GM21529 (cell line): ENCODE data around the gene AR.

Experiments used
- ATAC-seq: cut with Tn5 transposase; IDR thresholded peaks from one replicate; pipeline ENCODE4 v1.9.1; 2021; ENCODE audit not compliant: unreplicated experiment

AR gene

DNA sequence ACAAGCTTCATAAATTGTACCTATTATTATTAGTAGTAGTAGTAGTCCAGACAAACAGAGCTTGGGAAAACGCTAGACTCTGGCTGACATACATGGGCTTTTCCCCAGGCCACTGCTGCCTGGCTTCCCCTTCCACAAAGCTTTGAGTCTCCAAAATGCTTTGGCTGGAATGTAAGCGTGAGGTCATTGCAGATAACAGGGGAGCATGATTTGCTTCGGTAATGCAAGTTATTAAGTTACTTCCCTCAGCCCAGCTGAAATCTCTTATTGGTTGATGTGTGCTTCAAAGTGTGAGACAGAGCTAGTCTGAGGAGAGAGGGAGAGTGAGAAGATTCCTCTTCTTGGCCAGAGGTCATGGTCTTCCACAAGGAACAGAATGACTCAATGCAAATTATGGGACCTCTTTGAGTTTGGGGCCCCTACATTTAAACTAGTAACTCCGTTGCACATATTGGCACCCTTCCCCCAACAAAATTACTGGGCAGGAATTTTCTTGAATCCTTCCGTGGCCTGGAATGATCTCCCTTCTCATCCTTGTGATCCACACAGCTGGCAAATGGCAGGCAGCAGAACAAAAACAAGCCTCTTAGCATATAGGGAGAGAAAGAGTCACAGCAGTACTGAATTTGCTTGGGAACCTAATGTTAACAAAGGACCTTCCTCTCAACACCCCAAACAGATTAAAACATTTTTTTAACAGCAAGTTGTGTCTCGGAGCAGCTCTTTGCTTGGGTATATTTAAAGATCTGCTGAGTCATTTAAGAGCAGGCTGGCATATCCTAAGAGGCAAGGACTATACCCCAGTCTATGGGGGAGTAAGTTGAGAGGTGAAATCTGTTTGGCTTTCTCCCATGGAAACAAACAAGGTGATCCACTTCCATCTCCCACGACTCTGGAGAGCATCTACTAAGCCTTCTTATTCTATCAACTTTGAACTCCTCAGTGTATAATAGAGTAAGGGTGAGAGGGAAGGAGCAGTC lies 19.9 kb downstream of the AR start:
- ATAC-seq: no peak

DNA sequence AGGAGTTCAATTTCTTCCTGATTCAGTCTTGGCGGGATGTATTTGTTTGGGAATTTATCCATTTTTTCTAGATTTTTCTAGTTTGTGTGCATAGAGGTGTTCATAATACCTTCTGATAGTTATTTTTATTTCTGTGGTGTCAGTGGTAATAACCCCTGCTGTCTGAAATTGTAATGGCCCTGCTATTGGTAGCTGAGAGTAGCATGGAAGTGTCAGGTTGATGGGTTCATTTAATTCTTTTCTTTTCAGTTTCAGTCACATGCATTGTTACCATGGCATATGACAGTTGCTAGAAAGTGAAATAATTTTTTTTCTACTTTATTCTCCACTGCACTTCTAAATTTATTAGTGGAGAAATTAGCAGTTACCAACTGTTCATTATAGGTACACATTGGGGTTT lies 20.7 kb downstream of the AR start:
- ATAC-seq: no peak

DNA sequence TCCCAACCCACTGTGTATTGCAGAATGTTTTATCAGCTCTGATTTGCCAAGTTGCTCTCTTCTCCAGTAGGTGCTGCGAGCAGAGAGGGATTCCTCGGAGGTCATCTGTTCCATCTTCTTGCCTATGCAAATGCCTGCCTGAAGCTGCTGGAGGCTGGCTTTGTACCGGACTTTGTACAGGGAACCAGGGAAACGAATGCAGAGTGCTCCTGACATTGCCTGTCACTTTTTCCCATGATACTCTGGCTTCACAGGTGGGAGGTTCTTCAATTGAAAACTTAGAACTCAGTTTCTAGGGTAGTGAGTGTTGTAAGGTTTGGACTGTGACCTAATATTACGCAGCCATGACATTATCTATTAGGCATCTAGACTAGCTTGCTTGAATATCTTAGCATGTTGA lies 24.9 kb downstream of the AR start:
- ATAC-seq: no peak

DNA sequence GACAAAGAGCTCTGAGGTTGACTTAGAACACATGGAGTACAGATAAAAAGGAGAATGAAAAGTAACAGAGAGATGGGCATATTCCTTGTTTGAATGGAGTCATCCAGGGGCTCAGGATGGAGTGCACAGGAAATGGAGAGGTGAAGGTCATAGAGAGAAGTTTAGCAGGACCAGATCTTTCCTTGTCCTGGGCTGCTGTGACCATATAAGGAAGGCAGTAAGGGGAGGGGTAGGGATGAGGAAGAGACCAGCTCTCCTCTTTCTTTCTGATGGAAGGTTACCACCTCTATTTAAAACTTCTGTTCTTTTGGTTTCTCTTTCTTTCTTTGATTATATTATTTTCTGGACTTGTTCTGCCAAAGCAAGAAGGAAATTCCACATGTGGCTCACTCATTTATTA lies 27.0 kb downstream of the AR start:
- ATAC-seq: no peak

DNA sequence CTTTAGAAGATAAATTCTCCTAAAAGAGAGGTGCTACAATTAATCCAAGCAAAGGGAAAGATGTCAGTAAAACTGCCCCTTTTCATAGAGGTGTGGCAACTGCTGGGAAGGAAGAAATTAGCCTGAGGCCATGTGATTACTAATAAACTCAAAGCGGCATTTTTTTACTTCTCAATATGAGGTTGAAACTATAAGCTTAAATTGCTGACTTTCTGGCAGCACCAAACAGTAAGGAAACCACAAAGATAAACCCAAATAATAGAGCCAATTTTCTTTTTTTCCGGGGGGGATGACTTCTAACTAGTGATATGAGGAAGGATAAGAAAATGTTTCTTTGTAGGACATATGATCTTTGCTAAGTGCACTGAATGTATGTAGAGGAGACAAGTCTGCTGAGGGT lies 30.9 kb downstream of the AR start:
- no peak for ATAC-seq

DNA sequence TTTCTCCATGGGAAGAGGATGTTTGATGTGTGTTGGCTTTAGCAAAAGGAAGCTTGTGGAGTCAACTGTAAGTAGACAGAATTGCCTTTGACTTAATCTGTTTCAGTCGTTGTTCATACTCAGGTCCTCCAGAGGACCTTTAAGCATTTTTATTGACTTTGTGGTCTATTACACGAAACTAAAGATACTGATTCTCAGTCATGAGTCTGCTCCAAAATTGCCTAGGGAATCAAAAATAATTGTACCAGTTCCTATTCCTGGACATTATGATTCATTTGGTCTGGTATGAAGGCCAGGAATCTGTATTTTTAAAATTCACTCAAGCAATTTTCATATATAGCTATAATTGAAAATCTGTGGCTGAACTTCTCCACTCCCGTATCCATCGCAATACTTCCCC lies 38.6 kb downstream of the AR start:
- no peak for ATAC-seq

DNA sequence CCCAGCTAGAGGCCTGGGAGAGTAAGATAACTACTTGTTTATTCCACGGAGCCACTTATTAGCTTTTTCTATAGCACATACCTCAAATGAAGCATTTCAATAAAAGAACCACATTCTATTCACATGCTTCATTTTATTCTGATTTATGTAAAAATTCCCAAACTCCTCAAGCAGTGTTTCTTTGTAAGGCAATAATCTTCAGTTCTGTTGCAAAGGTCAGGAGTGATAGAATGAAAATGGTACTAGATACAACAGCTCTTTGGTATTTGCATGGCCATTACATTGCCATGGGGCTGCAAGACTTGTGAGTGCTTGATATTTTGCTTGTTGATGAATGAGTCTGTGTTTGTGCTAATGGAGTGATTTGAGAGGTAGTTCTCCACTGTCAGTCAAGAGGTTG lies 39.4 kb downstream of the AR start:
- no peak for ATAC-seq

DNA sequence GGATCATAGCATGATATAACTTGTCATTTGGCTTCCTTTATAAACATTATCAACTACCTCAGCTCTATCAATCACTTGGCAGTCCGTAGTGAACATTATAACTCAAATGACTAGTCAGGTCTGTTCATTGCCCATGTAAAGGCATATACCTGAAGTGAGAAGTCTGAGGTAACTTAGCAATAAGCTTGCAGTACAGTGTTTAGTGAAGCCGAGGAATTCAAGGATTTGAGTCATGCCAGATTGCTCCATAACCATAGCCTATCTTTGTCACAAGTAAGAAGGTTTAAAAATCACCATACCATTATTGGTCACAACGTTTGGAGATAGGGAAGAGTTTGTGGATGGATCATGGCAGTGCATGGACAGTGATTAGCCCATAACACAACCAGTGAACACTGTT lies 41.6 kb downstream of the AR start:
- ATAC-seq: no peak

DNA sequence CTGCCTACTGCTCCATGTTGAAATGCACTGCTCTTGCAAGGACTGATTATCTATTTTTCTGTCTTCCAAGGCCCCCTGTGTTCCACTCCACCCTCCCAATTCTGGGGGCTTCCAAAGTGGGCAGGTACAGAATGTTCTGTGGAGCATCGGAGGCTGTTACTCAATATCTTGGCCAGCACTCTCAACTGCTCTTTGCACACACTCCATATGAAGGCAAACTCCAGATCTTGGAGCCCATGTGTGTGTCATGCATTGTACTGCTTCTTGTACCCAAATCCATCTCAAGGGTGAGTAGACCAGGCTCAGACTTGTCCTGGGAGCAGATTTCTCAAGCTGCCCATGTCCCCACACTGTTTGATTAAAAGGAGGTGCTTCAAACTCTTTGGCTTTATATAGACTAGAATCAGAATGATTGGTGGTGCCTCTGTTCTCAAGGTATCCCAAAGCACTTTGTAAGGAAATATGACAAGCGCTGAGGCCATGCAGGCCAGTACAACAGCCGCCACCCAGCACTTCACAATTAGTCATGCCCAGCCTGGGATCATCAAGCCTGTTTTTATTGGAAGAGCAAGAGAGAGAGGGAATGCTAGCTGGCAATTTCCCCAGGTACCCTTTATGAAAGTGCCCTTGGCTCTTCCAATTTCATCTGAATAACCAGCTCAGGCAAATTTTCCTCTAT lies 44.3 kb downstream of the AR start:
- no peak for ATAC-seq

DNA sequence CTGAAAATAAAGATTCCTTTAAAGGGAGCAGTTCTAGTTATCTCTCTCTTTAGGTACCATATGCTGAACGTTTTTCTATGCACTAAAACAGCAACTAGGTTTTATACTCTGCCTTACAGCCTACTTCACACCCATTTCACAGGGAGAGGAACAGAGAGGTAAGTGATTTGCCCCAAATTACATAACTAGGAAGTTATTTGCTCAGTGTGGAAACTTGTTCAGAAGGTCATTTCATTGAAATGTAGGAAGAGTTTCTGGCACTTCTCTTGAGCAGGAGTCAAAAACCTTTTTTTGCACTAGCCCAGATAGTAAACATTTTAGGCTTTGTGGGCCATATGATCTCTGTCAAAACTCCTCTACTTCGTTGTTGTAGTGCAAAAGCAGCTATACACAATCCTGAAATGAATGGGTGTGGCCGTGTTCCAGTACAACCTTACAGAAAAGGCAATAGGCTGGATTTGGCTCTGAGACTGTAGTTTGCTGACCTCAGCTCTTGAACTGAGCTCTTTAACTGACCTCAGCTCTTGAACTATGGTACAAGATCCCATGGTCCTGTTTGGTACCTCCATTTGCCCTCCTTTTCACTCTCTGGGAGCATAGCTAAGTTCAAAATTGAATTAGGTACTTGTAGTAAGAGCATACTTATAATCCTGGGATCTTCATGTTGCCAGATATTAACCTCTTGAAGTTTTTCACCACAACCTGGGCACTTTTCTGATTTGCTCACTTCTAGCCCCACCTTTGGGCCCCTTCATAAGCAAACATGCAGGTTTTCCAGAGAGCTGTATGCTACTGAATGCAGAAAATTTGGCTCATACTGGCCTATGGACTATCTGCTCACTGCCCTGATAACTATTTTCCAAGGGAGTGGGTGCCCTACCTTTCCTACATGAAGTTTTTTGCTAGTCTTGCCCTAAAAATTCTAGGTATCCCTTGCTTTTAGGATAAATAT lies 53.3 kb downstream of the AR start:
- ATAC-seq: no peak

DNA sequence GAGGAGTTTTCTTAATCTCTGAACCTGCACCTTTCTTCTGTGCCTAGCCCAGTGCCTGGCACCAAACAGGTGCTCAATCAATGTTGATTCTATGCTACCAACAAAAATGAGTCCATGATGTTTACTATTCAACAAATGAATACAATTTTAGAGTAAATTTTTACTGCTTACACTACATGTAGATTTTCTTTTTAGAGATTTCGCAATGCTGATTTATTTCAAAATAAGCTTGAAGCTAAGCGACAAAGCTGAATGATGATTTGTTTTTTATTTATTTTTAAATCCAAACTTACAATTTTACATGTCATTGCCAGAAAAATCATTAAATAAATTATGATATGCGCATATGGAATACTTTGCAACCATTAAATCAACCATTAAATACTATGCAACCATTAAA lies 55.7 kb downstream of the AR start:
- ATAC-seq: no peak

DNA sequence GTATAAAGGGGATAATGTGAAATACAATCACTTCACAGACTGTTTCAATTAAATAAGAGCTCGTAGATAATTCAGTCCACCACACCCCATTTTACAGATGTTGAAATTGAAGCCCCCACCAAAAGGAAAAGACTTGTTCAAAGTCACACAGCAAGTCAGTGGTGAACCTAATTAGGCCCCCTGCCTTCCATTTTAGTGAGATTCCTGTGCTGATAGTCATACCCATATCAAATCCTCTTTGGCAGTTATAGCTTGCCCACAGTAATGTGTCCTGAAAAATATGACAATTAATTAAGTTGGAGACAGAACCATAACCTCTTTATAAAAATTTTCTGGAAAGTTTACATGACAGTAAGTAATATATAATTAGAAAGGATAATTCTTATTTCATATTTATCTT lies 58.0 kb downstream of the AR start:
- ATAC-seq: no peak

DNA sequence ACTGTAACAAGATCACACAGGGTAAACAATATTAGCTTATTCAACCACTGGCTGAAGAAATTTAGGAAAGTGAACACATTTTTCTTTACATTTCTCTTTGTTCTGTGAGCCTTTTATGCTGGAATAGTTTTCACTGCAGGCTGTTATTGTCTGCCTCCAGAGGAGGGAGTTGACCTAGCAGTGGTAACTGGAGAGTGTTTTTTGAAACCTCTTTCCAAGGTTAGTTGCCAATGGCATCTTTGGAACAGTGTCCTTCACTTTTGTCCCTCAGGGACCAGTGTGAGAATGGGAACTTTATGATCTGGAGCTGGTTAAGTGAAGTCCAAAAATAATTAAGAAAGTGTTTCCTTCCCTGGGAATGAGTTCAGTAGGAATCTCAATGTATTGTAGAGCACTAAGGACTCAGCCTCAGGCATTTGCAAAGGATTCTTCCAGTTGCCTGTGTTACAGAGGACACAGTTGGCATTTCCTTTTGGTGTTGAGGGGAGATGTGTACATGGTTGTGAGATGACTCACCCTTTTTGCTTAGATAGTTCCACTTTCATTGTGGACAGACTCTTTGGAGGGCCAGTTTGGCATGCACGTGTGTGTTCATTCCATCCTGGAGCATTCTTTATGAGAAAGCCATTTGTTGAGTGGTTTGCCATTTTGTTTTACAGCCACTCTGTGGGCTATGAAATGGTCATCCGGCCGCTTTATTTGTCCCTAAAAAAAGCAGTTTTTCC lies 61.3 kb downstream of the AR start:
- no peak for ATAC-seq

DNA sequence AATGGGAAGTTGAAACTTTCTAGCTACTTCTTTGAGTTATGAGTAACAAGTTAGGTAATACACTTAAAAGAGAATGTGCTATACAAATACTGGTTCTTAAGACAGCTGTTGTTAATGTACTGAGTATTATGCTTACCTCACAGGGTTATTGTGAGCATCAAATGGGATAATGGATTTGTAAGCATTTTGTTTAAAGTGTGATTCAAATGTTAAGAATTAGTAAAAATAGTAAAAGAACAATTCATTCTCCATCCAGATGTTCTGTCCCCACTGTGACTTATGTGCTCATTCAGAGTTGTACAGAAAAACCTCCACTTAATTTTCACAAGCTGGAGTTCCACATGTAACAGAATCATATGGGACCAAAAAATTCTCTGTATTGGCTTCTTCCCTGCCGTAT lies 63.6 kb downstream of the AR start:
- ATAC-seq: no peak

DNA sequence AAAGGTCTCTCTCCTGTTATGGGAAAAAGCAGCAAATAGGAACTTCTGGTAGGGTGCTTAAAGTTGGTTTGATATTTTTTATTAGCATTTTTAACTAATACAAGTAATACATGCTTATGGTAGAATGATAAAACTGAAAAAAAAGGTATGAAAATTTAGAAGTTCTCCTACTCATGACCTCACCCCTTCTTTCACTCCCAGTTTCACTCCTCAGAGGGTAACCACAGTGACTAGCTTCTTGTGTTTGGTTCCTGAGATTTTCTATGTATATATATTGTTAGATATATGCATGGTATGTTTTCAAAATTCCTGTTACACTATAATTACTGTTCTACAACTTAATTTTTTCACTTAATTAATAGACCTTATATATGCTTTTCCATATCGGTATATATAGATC lies 66.5 kb downstream of the AR start:
- no peak for ATAC-seq

DNA sequence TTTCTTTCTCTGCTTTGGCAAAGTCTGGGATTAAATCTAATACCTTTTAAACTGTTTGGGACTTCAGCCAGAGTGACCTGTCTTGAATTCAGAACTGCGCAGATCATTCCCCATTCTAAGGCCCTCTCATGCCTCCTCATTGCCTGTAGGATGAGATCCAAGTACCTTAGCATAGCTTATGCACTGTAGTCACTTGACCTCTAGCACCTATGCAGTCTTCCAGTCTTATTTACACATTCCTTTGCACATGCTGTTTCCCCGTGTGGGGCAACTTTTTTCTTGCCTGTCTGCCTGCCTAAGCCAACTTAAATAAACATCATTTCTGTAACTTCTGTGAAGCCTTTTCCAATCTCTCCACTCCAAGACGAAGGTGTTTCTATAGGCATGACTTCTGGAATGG lies 68.4 kb downstream of the AR start:
- ATAC-seq: no peak

DNA sequence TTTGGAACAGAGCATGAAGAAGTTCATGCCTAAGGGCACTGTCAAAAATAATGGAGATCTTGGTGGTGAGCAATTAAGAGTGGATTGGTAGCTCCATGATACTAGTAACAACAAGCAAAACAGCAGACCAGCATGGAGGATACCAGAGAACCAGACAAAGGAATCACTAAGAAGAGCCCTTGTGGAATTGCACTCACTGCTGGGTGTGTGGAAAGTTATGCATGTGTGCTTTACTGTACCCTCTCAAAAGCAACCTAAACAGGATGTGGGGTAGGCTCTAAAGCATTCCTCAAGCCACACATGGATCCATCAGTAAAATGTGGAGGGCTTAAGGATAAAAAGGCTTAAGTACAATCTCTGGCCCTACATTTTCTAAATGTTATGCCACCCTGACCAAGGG lies 69.5 kb downstream of the AR start:
- no peak for ATAC-seq

DNA sequence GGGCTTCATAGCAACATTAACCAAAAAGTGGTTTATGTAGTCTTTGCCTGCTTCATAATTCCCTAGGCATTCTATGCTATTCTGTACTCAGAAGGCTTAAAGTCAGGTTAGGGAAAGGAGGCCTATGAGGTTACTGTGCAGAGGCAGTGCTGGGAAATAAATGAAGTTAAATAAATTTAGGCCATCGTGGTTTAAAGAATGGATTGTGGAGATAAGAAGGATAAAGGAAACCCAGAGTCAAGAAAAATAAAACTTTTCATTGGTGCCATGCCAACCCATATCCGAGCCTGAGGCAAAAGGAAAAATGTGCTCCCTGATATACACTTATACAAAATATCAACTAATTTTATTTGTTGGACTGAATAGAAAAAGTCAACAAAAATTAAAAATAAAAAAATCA lies 70.2 kb downstream of the AR start:
- no peak for ATAC-seq

DNA sequence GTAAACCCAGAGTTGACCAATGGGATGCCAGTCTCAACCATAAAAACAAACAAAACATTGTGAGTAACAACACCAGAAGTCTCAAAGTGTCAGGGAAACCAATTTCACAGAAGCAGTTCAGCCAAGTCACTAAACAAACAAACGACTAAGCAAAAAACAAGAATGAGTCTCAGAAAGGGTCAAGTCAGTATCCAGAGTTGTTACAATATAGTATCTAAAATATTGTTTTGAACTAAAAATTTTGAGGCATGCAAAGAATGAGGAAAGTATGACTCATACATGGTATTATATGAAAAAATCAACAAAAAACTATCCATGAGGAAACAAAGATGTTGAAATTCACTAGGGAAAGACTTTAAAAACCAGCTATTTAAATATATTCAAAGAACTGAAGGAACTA lies 70.6 kb downstream of the AR start:
- no peak for ATAC-seq

DNA sequence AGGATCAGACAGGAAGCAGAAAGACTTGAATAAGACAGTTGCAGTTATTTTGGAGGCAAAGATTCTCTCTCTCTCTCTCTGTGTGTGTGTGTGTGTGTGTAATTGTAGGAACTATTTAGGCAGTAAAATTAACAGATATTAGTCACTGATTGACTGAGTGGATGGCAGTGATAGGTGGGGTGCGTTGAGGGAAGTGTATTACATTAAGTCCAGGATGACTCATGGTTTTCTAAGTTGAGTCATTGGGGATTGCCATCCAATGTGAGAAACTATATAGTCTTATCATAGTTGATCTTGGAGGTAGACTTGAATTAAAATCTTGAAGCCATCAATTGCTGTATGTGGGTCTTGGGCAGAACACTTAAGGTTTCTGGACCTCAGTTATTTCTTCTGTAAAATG lies 75.4 kb downstream of the AR start:
- ATAC-seq: no peak
